Osteoblast (primary cell): ENCODE results near the gene NME3. TPM values are rescaled to one million over a fixed set of nuclear protein-coding genes. Genes with fewer than 3 reads are reported as not detected.

ENCODE experiments used
- DNase-seq: peaks from one replicate; pipeline ENCODE4 v3.0.0; 2011; ENCODE audit warnings: low spot score, mixed read lengths; ENCODE audit not compliant: insufficient read length; ENCODE audit errors: missing footprints
- H2AFZ ChIP-seq: 2 replicates; pipeline ENCODE4 v1.6.0; 2011; ENCODE audit warnings: mild to moderate bottlenecking, low read length
- H3K27ac ChIP-seq: 2 replicates; pipeline ENCODE4 v1.5.1; 2011; ENCODE audit warnings: mild to moderate bottlenecking, low read depth, low read length, moderate library complexity
- H3K27me3 ChIP-seq: 2 replicates; pipeline ENCODE4 v1.6.0; 2012; ENCODE audit warnings: mild to moderate bottlenecking, control low read depth, inconsistent platforms, low read length, moderate library complexity; ENCODE audit not compliant: insufficient read depth
- H3K36me3 ChIP-seq: 2 replicates; pipeline ENCODE4 v1.5.1; 2011; ENCODE audit warnings: mild to moderate bottlenecking, low read length, control low read depth, moderate library complexity; ENCODE audit not compliant: insufficient read depth
- H3K4me1 ChIP-seq: 2 replicates; pipeline ENCODE4 v1.5.1; 2011; ENCODE audit warnings: mild to moderate bottlenecking, low read length, control low read depth, moderate library complexity; ENCODE audit not compliant: insufficient read depth
- H3K4me2 ChIP-seq: 2 replicates; pipeline ENCODE4 v1.6.0; 2011; ENCODE audit warnings: mild to moderate bottlenecking, low read length; ENCODE audit not compliant: insufficient read depth
- H3K4me3 ChIP-seq: fragments of 200-600 bp; sonication (generic); 3 replicates; pipeline ENCODE4 v1.5.1; 2012; ENCODE audit warnings: mild to moderate bottlenecking, low read length, inconsistent platforms; ENCODE audit not compliant: insufficient read depth
- H3K79me2 ChIP-seq: 2 replicates; pipeline ENCODE4 v1.6.0; 2012; ENCODE audit warnings: mild to moderate bottlenecking, low read length, control low read depth, inconsistent platforms; ENCODE audit not compliant: insufficient read depth
- H3K9me3 ChIP-seq: 2 replicates; pipeline ENCODE4 v1.5.1; 2011; ENCODE audit warnings: low read depth, low read length, control low read depth
- H4K20me1 ChIP-seq: 2 replicates; pipeline ENCODE4 v1.6.0; 2012; ENCODE audit warnings: mild to moderate bottlenecking, low read length, control low read depth; ENCODE audit not compliant: insufficient read depth
- CTCF ChIP-seq: IDR thresholded peaks from 2 replicates; pipeline ENCODE4 v1.5.1; 2011; ENCODE audit warnings: mild to moderate bottlenecking, low read depth, low read length, moderate library complexity; ENCODE audit errors: extremely low read depth
- small RNA-seq: library from RNA; depleted of rRNA; stranded (forward); fragments of <200 nt; gene quantifications from one replicate; pipeline ENCODE3, GENCODE V24; 2012
- total RNA-seq: library from RNA; depleted of rRNA; stranded (reverse); fragments of >200 nt; gene quantifications from 2 replicates; pipeline ENCODE4 v1.2.3, GENCODE V29; 2012

The NME3 gene
- total RNA-seq, 1 donor: 55.4 TPM

GRCh38 chr16:1724491-1724890 is 46.9 kb downstream of the NME3 start:
- Histone ChIP-seq H3K79me2 (peaks cover 67% of the 10 kb centered on the region), H2AFZ (no peak overlapping the region), H3K4me3 (no peak overlapping the region), H3K36me3 (peaks cover 30% of the 10 kb centered on the region), H3K9me3 (no peaks in the 10 kb centered on the region), H3K27ac (no peak overlapping the region), H4K20me1 (peaks cover 44% of the 10 kb centered on the region), H3K4me2 (no peak overlapping the region), H3K4me1 (peaks cover 14% of the 10 kb centered on the region), H3K27me3 (no peaks in the 10 kb centered on the region)
- peak; percentile 30 for DNase-seq
- no peak for TF ChIP-seq CTCF

DNA sequence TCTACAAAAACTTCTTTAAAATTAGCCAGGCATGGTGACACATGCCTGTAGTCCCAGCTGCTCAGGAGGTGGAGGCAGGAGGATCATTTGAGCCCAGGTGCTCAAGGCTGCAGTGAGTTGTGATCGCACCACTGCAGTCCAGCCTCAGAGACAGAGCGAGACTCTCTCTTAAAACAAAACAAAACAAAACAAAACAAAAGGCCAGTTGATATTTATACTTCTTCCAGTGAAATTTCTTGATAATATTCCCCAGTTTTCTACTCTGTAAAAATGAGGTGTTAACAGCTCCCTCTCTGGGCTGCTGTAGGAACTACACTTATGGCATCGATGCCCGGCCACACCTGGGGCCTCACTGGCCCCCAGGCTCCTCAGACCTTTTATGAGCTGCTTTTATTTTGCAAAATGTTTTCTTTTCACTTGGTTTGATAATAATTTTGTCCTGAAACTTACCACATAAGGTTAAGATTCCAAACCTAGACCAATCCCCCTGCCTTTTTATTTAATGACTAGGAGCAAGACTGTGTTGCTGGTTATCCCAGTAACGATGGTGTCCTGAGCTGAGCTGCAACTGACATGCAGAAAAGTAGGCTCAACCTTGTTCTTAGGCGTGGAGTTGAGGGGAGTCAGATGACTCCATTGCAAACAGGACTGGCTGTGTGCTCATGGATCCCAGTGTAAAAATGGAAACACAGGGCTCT is 47.7 kb downstream of the NME3 start:
- peak; percentile 95 for DNase-seq
- Histone ChIP-seq H3K4me3 (no peak overlapping the region), H3K27me3 (no peaks in the 10 kb centered on the region), H3K4me1 (peaks cover 14% of the 10 kb centered on the region), H4K20me1 (peaks cover 51% of the 10 kb centered on the region), H3K27ac (peak overlapping the region; percentile 24), H3K4me2 (no peak overlapping the region), H3K79me2 (peaks cover 73% of the 10 kb centered on the region), H3K36me3 (peaks cover 24% of the 10 kb centered on the region), H3K9me3 (no peaks in the 10 kb centered on the region), H2AFZ (no peak overlapping the region)
- TF ChIP-seq CTCF: peak; percentile 83

- H2AFZ ChIP-seq: no peak overlapping the region
- H4K20me1 ChIP-seq: peaks cover 38% of the 10 kb centered on the region
- H3K27me3 ChIP-seq: no peaks in the 10 kb centered on the region
- peaks cover 76% of the 10 kb centered on the region for H3K79me2 ChIP-seq
- no peak for DNase-seq
- peaks cover 14% of the 10 kb centered on the region for H3K4me1 ChIP-seq
- H3K9me3 ChIP-seq: no peaks in the 10 kb centered on the region
- H3K4me2 ChIP-seq: no peak overlapping the region
- H3K4me3 ChIP-seq: no peak overlapping the region
- no peak overlapping the region for H3K27ac ChIP-seq
- H3K36me3 ChIP-seq: peaks cover 10% of the 10 kb centered on the region
- no peak for TF ChIP-seq CTCF
Observed at GRCh38 chr16:1721372-1721771, 50.0 kb downstream of the NME3 start.

Small RNA genes lying within 50 kb of the gene (small RNA-seq; reads per million reads assigned to genes)
- 1.0 reads per million, percentile 30 among the genes with 10 or more reads in this experiment for gene MIR3177

Other genes with a start within 250 kb of the NME3 start
- gene TMEM204, start 237.9 kb downstream of the NME3 start, total RNA-seq: 7.7 and 8.3 TPM in 2 replicates
- gene IFT140, start 159.5 kb downstream of the NME3 start, total RNA-seq: 37.1 and 38.0 TPM in 2 replicates
- 9.7 and 11.2 TPM in 2 replicates for gene CRAMP1, start 159.2 kb downstream of the NME3 start, total RNA-seq
- 22.8 and 26.2 TPM in 2 replicates for gene JPT2, start 93.3 kb downstream of the NME3 start, total RNA-seq
- 64.1 and 71.0 TPM in 2 replicates for gene MAPK8IP3, start 65.3 kb downstream of the NME3 start, total RNA-seq
- gene EME2, start 1.3 kb upstream of the NME3 start, total RNA-seq: 10.0 and 16.3 TPM in 2 replicates
- 40.5 and 47.1 TPM in 2 replicates for gene MRPS34, start 1.6 kb upstream of the NME3 start, total RNA-seq
- gene SPSB3, start 11.0 kb upstream of the NME3 start, total RNA-seq: 33.6 and 42.3 TPM in 2 replicates
- 45.4 and 56.1 TPM in 2 replicates for gene NUBP2, start 11.4 kb upstream of the NME3 start, total RNA-seq
- gene IGFALS, start 22.2 kb upstream of the NME3 start, total RNA-seq: not detected in 2 replicates
- 28.9 and 32.9 TPM in 2 replicates for gene HAGH, start 55.3 kb upstream of the NME3 start, total RNA-seq
- 63.1 and 72.7 TPM in 2 replicates for gene FAHD1, start 55.7 kb upstream of the NME3 start, total RNA-seq
- gene MEIOB, start 100.6 kb upstream of the NME3 start, total RNA-seq: not detected in 2 replicates
- not detected in 2 replicates for gene HS3ST6, start 146.9 kb upstream of the NME3 start, total RNA-seq
- gene MSRB1, start 171.7 kb upstream of the NME3 start, total RNA-seq: 16.2 and 18.1 TPM in 2 replicates
- not detected in 2 replicates for gene RPL3L, start 183.1 kb upstream of the NME3 start, total RNA-seq
- gene NDUFB10, start 188.0 kb upstream of the NME3 start, total RNA-seq: 82.8 and 109 TPM in 2 replicates
- gene RPS2, start 193.3 kb upstream of the NME3 start, total RNA-seq: 1,815 and 2,359 TPM in 2 replicates
- gene RNF151, start 195.3 kb upstream of the NME3 start, total RNA-seq: 0.36 TPM in 1 of 2 replicates, not detected in the other
- 22.4 and 26.1 TPM in 2 replicates for gene TBL3, start 200.5 kb upstream of the NME3 start, total RNA-seq
- gene NOXO1, start 209.9 kb upstream of the NME3 start, total RNA-seq: under 0.01 and 0.29 TPM in 2 replicates
- gene GFER, start 212.7 kb upstream of the NME3 start, total RNA-seq: 8.7 and 12.1 TPM in 2 replicates
- gene SYNGR3, start 218.4 kb upstream of the NME3 start, total RNA-seq: under 0.01 and 0.59 TPM in 2 replicates
- 17.7 and 21.0 TPM in 2 replicates for gene ZNF598, start 238.3 kb upstream of the NME3 start, total RNA-seq
- not detected in 2 replicates for gene NPW, start 248.2 kb upstream of the NME3 start, total RNA-seq